ENCODE data around the gene CHD5. TPM values are rescaled to one million over a fixed set of nuclear protein-coding genes. Genes with fewer than 3 reads are reported as not detected.

CHD5 gene
- total and polyA plus RNA-seq, 2 of the 13 experiments (the other 11 are each of a cell fraction or from before 2014, with no cell fraction given): 0.02 to 0.21 TPM

- CTCF ChIA-PET (ENCODE audit: low intra/inter-chr PET ratio, low total read pairs): no interaction called here
- no TSS peak for BruUV-seq (replicated peaks)
- TF ChIP-seq SIX4 (CRISPR knock-in tag; IDR thresholded peaks at IDR 0.05) (no peak), SMAD3 (CRISPR knock-in tag; IDR thresholded peaks at IDR 0.05) (no peak), YEATS4 (CRISPR knock-in tag; IDR thresholded peaks at IDR 0.05; ENCODE audit: borderline replicate concordance) (no peak), GATAD2A (CRISPR knock-in tag; IDR thresholded peaks at IDR 0.05) (no peak), KAT8 (CRISPR knock-in tag; IDR thresholded peaks at IDR 0.05) (no peak), CENPX (CRISPR knock-in tag; IDR thresholded peaks at IDR 0.05) (no peak), DR1 (CRISPR knock-in tag; IDR thresholded peaks at IDR 0.05) (no peak), NAIF1 (CRISPR knock-in tag; IDR thresholded peaks at IDR 0.05; ENCODE audit: borderline replicate concordance) (no peak), ATF7 (IDR thresholded peaks at IDR 0.05) (no peak), ATF7 (CRISPR knock-in tag; IDR thresholded peaks at IDR 0.05) (no peak), PHF8 (CRISPR knock-in tag; IDR thresholded peaks at IDR 0.05) (no peak), BRF2 (CRISPR knock-in tag; IDR thresholded peaks at IDR 0.05) (no peak), MIER3 (CRISPR knock-in tag; IDR thresholded peaks at IDR 0.05; ENCODE audit: borderline replicate concordance) (no peak), ZNF883 (CRISPR knock-in tag; IDR thresholded peaks at IDR 0.05; ENCODE audit: not compliant biosample characterization) (no peak), TGIF2 (CRISPR knock-in tag; IDR thresholded peaks at IDR 0.05) (no peak), PLRG1 (conservative IDR thresholded peaks at IDR 0.05) (no peak)
- FAIRE-seq (no peak), DNase-seq (ENCODE audit: low spot score) (no peak), ATAC-seq (peak; percentile 18; the same call in 1 of the 3 replicates)
- H3K4me3 ChIP-seq (replicated peaks in 1 of 3; ENCODE audit: insufficient read depth in 1 of 3, low read depth in 2 of 3, low read length in 3 of 3): no peak overlapping the region
- H3K4me1 ChIP-seq (ENCODE audit: insufficient read depth, low read length): peaks cover 16% of the 10 kb centered on the region
- intact Hi-C loops (cut with micrococcal nuclease; ENCODE audit: unreplicated experiment): no loop called here
- H3K27me3 ChIP-seq (ENCODE audit: control insufficient read depth in 1 of 2, insufficient read depth in 2 of 2, low read length in 2 of 2): peaks cover 1 to 20% of the 10 kb centered on the region in 2 experiments; a peak in 3 of 5 replicates
- WGBS (ENCODE audit: low lambda C conversion rate): 35% methylated on average over 11 of the region's 17 CpGs
- no peaks in the 10 kb centered on the region for H3K79me2 ChIP-seq (ENCODE audit: insufficient read depth, low read length)
- H3K9me3 ChIP-seq (ENCODE audit: low read length): no peaks in the 10 kb centered on the region
- no peak overlapping the region for H3K27ac ChIP-seq (ENCODE audit: extremely low read length, insufficient read depth, low read length)
- in situ Hi-C loops (cut with HindIII; ENCODE audit: extremely low pct_ligation_motif_present, low pct_unique_long_range_greater_than_20kb): no loop called here
- no peak overlapping the region for H3K4me2 ChIP-seq (ENCODE audit: low read depth, low read length)
- H2AFZ ChIP-seq (ENCODE audit: low read length): no peak overlapping the region
- H3K36me3 ChIP-seq (replicated peaks in 1 of 2; ENCODE audit: control insufficient read depth in 1 of 2, insufficient read depth in 2 of 2, low read length in 2 of 2): no peaks in the 10 kb centered on the region
- H3K9ac ChIP-seq (ENCODE audit: insufficient read depth, low read depth, low read length): no peak overlapping the region
- POLR2A ChIA-PET: no interaction called here
- no peaks in the 10 kb centered on the region for H4K20me1 ChIP-seq (ENCODE audit: insufficient read depth, low read length)
Measured at GRCh38 chr1:6121651-6122370, 58.3 kb downstream of the CHD5 start.

Data from HepG2 (cell line).